ENCODE results near the gene GRWD1. TPM values are rescaled to one million over a fixed set of nuclear protein-coding genes. Genes with fewer than 3 reads are reported as not detected.
A peak's percentile ranks its signal among the peaks of the same experiment; 100 is the strongest.

The GRWD1 gene
- total and polyA plus RNA-seq, 10 of the 15 experiments (the other 5 are each of a cell fraction or from before 2014, with no cell fraction given), result 1.4 to 103 (median 30.7) TPM

DNA sequence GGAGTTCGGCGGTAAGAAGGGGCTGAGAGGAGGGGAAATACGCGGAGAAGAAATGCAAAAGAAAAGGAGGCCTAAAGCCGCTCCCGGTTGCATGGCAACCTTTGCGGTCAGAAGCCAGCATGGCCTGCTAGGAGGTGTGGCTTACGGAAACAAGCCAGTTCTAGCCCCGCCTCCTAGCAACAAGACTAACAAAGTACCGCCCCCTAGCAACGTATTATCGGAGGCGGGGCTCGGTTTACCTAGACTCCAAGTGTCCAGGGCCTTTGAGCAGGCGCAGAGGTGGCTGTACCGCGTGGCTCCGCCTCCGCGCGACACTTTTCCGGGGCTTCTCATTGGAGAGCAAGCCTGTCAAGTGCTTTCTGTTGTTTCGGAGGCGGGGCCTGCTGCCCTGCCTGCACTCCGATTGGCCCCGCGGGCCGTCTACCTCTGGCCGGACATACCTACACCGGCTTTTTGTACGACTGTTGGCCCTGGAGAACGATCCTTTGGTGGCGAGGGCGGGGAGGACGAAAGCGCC, 23.0 kb downstream of the GRWD1 start (continued):
- TF ChIP-seq RCOR1 (conservative IDR thresholded peaks at IDR 0.05; ENCODE audit: low read depth, low read length), result 0 out of 2 replicates have a peak, but pooled peaks have one; percentile 44
- peak; percentile 92 for TF ChIP-seq CREB1 (IDR thresholded peaks at IDR 0.05; ENCODE audit: low read depth)
- TF ChIP-seq, protein P1, sequence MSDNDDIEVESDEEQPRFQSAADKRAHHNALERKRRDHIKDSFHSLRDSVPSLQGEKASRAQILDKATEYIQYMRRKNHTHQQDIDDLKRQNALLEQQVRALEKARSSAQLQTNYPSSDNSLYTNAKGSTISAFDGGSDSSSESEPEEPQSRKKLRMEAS (IDR thresholded peaks at IDR 0.05; ENCODE audit: low read depth, low read length), result peak; percentile 66; the same call in 1 of the 2 replicates
- no peak for TF ChIP-seq CHD1 (IDR thresholded peaks at IDR 0.05; ENCODE audit: low read depth, low read length)
- peak; percentile 99 for TF ChIP-seq DPF2 (IDR thresholded peaks at IDR 0.05)
- TF ChIP-seq, protein P2, sequence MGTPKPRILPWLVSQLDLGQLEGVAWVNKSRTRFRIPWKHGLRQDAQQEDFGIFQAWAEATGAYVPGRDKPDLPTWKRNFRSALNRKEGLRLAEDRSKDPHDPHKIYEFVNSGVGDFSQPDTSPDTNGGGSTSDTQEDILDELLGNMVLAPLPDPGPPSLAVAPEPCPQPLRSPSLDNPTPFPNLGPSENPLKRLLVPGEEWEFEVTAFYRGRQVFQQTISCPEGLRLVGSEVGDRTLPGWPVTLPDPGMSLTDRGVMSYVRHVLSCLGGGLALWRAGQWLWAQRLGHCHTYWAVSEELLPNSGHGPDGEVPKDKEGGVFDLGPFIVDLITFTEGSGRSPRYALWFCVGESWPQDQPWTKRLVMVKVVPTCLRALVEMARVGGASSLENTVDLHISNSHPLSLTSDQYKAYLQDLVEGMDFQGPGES (IDR thresholded peaks at IDR 0.05), result peak; percentile 98
- TF ChIP-seq SMAD5 (IDR thresholded peaks at IDR 0.05; ENCODE audit: low read depth), result no peak
- TF ChIP-seq, protein P3, sequence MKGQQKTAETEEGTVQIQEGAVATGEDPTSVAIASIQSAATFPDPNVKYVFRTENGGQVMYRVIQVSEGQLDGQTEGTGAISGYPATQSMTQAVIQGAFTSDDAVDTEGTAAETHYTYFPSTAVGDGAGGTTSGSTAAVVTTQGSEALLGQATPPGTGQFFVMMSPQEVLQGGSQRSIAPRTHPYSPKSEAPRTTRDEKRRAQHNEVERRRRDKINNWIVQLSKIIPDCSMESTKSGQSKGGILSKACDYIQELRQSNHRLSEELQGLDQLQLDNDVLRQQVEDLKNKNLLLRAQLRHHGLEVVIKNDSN (IDR thresholded peaks at IDR 0.05; ENCODE audit: borderline replicate concordance, extremely low read length, insufficient read depth, low read depth, low read length), result no peak
- TF ChIP-seq, protein P4, sequence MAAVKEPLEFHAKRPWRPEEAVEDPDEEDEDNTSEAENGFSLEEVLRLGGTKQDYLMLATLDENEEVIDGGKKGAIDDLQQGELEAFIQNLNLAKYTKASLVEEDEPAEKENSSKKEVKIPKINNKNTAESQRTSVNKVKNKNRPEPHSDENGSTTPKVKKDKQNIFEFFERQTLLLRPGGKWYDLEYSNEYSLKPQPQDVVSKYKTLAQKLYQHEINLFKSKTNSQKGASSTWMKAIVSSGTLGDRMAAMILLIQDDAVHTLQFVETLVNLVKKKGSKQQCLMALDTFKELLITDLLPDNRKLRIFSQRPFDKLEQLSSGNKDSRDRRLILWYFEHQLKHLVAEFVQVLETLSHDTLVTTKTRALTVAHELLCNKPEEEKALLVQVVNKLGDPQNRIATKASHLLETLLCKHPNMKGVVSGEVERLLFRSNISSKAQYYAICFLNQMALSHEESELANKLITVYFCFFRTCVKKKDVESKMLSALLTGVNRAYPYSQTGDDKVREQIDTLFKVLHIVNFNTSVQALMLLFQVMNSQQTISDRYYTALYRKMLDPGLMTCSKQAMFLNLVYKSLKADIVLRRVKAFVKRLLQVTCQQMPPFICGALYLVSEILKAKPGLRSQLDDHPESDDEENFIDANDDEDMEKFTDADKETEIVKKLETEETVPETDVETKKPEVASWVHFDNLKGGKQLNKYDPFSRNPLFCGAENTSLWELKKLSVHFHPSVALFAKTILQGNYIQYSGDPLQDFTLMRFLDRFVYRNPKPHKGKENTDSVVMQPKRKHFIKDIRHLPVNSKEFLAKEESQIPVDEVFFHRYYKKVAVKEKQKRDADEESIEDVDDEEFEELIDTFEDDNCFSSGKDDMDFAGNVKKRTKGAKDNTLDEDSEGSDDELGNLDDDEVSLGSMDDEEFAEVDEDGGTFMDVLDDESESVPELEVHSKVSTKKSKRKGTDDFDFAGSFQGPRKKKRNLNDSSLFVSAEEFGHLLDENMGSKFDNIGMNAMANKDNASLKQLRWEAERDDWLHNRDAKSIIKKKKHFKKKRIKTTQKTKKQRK (IDR thresholded peaks at IDR 0.05; ENCODE audit: low read depth, low read length), result peak; percentile 97
- peak; percentile 88 for TF ChIP-seq FOXK2 (IDR thresholded peaks at IDR 0.05)
- TF ChIP-seq IKZF1 (conservative IDR thresholded peaks at IDR 0.05), result no peak
- TF ChIP-seq EZH2 (IDR thresholded peaks at IDR 0.05; ENCODE audit: borderline replicate concordance, control insufficient read depth, low read depth, low read length), result no peak
- peak; percentile 86 for TF ChIP-seq NRF1 (conservative IDR thresholded peaks at IDR 0.05; ENCODE audit: low read depth, low read length)
- TF ChIP-seq, protein P5, sequence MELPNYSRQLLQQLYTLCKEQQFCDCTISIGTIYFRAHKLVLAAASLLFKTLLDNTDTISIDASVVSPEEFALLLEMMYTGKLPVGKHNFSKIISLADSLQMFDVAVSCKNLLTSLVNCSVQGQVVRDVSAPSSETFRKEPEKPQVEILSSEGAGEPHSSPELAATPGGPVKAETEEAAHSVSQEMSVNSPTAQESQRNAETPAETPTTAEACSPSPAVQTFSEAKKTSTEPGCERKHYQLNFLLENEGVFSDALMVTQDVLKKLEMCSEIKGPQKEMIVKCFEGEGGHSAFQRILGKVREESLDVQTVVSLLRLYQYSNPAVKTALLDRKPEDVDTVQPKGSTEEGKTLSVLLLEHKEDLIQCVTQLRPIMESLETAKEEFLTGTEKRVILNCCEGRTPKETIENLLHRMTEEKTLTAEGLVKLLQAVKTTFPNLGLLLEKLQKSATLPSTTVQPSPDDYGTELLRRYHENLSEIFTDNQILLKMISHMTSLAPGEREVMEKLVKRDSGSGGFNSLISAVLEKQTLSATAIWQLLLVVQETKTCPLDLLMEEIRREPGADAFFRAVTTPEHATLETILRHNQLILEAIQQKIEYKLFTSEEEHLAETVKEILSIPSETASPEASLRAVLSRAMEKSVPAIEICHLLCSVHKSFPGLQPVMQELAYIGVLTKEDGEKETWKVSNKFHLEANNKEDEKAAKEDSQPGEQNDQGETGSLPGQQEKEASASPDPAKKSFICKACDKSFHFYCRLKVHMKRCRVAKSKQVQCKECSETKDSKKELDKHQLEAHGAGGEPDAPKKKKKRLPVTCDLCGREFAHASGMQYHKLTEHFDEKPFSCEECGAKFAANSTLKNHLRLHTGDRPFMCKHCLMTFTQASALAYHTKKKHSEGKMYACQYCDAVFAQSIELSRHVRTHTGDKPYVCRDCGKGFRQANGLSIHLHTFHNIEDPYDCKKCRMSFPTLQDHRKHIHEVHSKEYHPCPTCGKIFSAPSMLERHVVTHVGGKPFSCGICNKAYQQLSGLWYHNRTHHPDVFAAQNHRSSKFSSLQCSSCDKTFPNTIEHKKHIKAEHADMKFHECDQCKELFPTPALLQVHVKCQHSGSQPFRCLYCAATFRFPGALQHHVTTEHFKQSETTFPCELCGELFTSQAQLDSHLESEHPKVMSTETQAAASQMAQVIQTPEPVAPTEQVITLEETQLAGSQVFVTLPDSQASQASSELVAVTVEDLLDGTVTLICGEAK (IDR thresholded peaks at IDR 0.05; ENCODE audit: borderline replicate concordance), result peak; percentile 60; the same call in 1 of the 2 replicates
- peak; percentile 67; the same call in 1 of the 2 replicates for TF ChIP-seq SIN3A (IDR thresholded peaks at IDR 0.05; ENCODE audit: low read depth, low read length)
- TF ChIP-seq, protein P6, sequence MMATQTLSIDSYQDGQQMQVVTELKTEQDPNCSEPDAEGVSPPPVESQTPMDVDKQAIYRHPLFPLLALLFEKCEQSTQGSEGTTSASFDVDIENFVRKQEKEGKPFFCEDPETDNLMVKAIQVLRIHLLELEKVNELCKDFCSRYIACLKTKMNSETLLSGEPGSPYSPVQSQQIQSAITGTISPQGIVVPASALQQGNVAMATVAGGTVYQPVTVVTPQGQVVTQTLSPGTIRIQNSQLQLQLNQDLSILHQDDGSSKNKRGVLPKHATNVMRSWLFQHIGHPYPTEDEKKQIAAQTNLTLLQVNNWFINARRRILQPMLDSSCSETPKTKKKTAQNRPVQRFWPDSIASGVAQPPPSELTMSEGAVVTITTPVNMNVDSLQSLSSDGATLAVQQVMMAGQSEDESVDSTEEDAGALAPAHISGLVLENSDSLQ (IDR thresholded peaks at IDR 0.05), result peak; percentile 100
- TF ChIP-seq ZNF217 (IDR thresholded peaks at IDR 0.05), result no peak
- TF ChIP-seq ATF7 (IDR thresholded peaks at IDR 0.05; ENCODE audit: low read depth), result peak; percentile 16; the same call in 1 of the 2 replicates
- TF ChIP-seq BMI1 (IDR thresholded peaks at IDR 0.05; ENCODE audit: borderline replicate concordance), result peak; percentile 97

All from GM12878 (cell line).